Measurements from ENCODE around the gene FAM131C. TPM values are rescaled to one million over a fixed set of nuclear protein-coding genes. Genes with fewer than 3 reads are reported as not detected.

FAM131C gene
- 2.0 and 3.5 TPM in 2 replicates for total RNA-seq

GRCh38 chr1:16073490-16074119 lies at the start of gene FAM131C:
Gene FAM131C (minus strand): TSS chr1:16073651. CDS start chr1:16073442, 209 bp downstream.

GRCh38 chr1:16043521-16043920 lies 29.9 kb downstream of the FAM131C start, which contains the start of gene CLCNKB:
Gene CLCNKB (plus strand): TSS chr1:16043782. CDS start chr1:16044493, 711 bp downstream.

GRCh38 chr1:16021681-16022080 lies 51.8 kb downstream of the FAM131C start, which contains the start of gene CLCNKA:
Gene CLCNKA (plus strand): TSS chr1:16022036. CDS start chr1:16022620, 584 bp downstream.

GRCh38 chr1:16017461-16018303 lies 55.8 kb downstream of the FAM131C start, which contains the start of gene HSPB7:
Gene HSPB7 (minus strand): TSS chr1:16018043. CDS start chr1:16017963, 80 bp downstream.

Other genes with a start within 250 kb of the FAM131C start
- 14.4 and 19.2 TPM in 2 replicates for gene SPEN, start 225.9 kb downstream of the FAM131C start, total RNA-seq
- gene ZBTB17, start 97.5 kb downstream of the FAM131C start, total RNA-seq: 28.2 and 28.8 TPM in 2 replicates
- not detected in 2 replicates for gene SRARP, start 69.4 kb downstream of the FAM131C start, total RNA-seq
- not detected in 2 replicates for gene HSPB7, start 55.6 kb downstream of the FAM131C start, total RNA-seq
- not detected in 2 replicates for gene CLCNKA, start 51.6 kb downstream of the FAM131C start, total RNA-seq
- gene CLCNKB, start 29.9 kb downstream of the FAM131C start, total RNA-seq: not detected in 2 replicates
- 153 and 169 TPM in 2 replicates for gene EPHA2, start 82.4 kb upstream of the FAM131C start, total RNA-seq
- 26.7 and 28.1 TPM in 2 replicates for gene ARHGEF19, start 139.0 kb upstream of the FAM131C start, total RNA-seq
- gene CPLANE2, start 163.5 kb upstream of the FAM131C start, total RNA-seq: 3.7 and 6.5 TPM in 2 replicates